ENCODE results near the gene ARHGAP8.

ARHGAP8 gene

GRCh38 chr22:44838316-44839016, 86.1 kb downstream of the ARHGAP8 start:
- Histone ChIP-seq H3K27ac (replicated peaks) (no peak overlapping the region), H3K27me3 (ENCODE audit: insufficient read depth, poor library complexity, severe bottlenecking) (no peaks in the 10 kb centered on the region), H3K4me3 (replicated peaks; ENCODE audit: insufficient read depth, low read length) (no peak overlapping the region)
- TF ChIP-seq GABPA (IDR thresholded peaks at IDR 0.05; ENCODE audit: low read depth) (no peak), SPI1 (IDR thresholded peaks at IDR 0.05; ENCODE audit: borderline replicate concordance, low read depth) (no peak), CTCF (IDR thresholded peaks at IDR 0.05; ENCODE audit: insufficient read depth, low read length) (no peak), POLR2AphosphoS5 (IDR thresholded peaks at IDR 0.05; ENCODE audit: low read depth) (no peak), REST (IDR thresholded peaks at IDR 0.05; ENCODE audit: insufficient replicate concordance, low read depth) (no peak)
- DNase-seq (ENCODE audit: low read depth in 1 of 2, low spot score in 1 of 2): no peak

GRCh38 chr22:44839061-44839460, 86.7 kb downstream of the ARHGAP8 start:
- no peak for TF ChIP-seq CTCF (IDR thresholded peaks at IDR 0.05; ENCODE audit: insufficient read depth, low read length)
- no peak for TF ChIP-seq REST (IDR thresholded peaks at IDR 0.05; ENCODE audit: insufficient replicate concordance, low read depth)
- TF ChIP-seq SPI1 (IDR thresholded peaks at IDR 0.05; ENCODE audit: borderline replicate concordance, low read depth): no peak
- TF ChIP-seq GABPA (IDR thresholded peaks at IDR 0.05; ENCODE audit: low read depth): no peak
- TF ChIP-seq POLR2AphosphoS5 (IDR thresholded peaks at IDR 0.05; ENCODE audit: low read depth): no peak

GRCh38 chr22:44839721-44840120, 87.3 kb downstream of the ARHGAP8 start:
- Histone ChIP-seq H3K4me3 (replicated peaks; ENCODE audit: insufficient read depth, low read length) (no peak overlapping the region), H3K27ac (replicated peaks) (no peak overlapping the region), H3K27me3 (ENCODE audit: insufficient read depth, poor library complexity, severe bottlenecking) (no peaks in the 10 kb centered on the region)
- TF ChIP-seq POLR2AphosphoS5 (IDR thresholded peaks at IDR 0.05; ENCODE audit: low read depth) (no peak), GABPA (IDR thresholded peaks at IDR 0.05; ENCODE audit: low read depth) (no peak), REST (IDR thresholded peaks at IDR 0.05; ENCODE audit: insufficient replicate concordance, low read depth) (no peak), SPI1 (IDR thresholded peaks at IDR 0.05; ENCODE audit: borderline replicate concordance, low read depth) (no peak), CTCF (IDR thresholded peaks at IDR 0.05; ENCODE audit: insufficient read depth, low read length) (no peak)
- no peak for DNase-seq (ENCODE audit: low read depth in 1 of 2, low spot score in 1 of 2)

More at GRCh38 chr22:44839061-44839460, 86.7 kb downstream of the ARHGAP8 start:
- no peak overlapping the region for H3K27ac ChIP-seq (replicated peaks)
- H3K27me3 ChIP-seq (ENCODE audit: insufficient read depth, poor library complexity, severe bottlenecking): no peaks in the 10 kb centered on the region
- no peak overlapping the region for H3K4me3 ChIP-seq (replicated peaks; ENCODE audit: insufficient read depth, low read length)
- no peak for DNase-seq (ENCODE audit: low read depth in 1 of 2, low spot score in 1 of 2)

Measured in HL-60 (cell line).